Panc1 (cell line): ENCODE results near the gene STKLD1.

ENCODE experiments used
- POLR2AphosphoS5 ChIP-seq: IDR thresholded peaks from 2 replicates; pipeline ENCODE4 v1.6.1; 2012; ENCODE audit warnings: mild to moderate bottlenecking, low read depth, low read length, moderate library complexity
- TF ChIP-seq, protein P1 (sequence below): fragments of 450-650 bp; IDR thresholded peaks from 2 replicates; pipeline ENCODE4 v1.5.1; 2017; ENCODE audit warnings: mild to moderate bottlenecking

DNA sequence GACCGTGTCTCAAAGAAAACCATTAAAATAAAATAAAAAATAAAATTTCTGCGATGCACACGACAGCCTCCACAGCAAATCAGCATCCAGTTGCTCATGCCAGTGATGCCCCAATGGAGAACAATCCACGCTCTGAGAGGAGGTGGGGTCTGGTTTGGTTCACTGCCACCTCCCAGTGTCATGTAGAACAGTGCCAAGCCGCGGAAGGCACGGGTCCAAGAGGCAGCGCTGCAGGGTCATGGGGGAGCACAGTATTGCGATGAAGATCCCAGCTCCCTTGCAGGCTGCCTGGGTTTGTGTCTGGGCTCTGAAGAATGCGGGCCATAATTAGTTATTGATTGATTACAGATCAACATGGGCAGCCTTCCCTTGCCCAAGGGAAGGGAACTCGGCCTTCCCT is 77.5 kb downstream of the STKLD1 start:
- TF ChIP-seq, protein P1, sequence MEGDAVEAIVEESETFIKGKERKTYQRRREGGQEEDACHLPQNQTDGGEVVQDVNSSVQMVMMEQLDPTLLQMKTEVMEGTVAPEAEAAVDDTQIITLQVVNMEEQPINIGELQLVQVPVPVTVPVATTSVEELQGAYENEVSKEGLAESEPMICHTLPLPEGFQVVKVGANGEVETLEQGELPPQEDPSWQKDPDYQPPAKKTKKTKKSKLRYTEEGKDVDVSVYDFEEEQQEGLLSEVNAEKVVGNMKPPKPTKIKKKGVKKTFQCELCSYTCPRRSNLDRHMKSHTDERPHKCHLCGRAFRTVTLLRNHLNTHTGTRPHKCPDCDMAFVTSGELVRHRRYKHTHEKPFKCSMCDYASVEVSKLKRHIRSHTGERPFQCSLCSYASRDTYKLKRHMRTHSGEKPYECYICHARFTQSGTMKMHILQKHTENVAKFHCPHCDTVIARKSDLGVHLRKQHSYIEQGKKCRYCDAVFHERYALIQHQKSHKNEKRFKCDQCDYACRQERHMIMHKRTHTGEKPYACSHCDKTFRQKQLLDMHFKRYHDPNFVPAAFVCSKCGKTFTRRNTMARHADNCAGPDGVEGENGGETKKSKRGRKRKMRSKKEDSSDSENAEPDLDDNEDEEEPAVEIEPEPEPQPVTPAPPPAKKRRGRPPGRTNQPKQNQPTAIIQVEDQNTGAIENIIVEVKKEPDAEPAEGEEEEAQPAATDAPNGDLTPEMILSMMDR, result no peak
- no peak for TF ChIP-seq POLR2AphosphoS5
